HG03558 (cell line): ENCODE results near the gene EXOC3L4.
"Not testable (repeated sequence)": the region's sequence is repeated elsewhere in the genome, so short reads cannot be mapped to it uniquely, and the experiment has no call there.

Experiments used
- ATAC-seq: cut with Tn5 transposase; IDR thresholded peaks from one replicate; pipeline ENCODE4 v1.9.1; 2021; ENCODE audit warnings: moderate number of reproducible peaks; ENCODE audit not compliant: unreplicated experiment; ENCODE audit errors: extremely low read depth

The EXOC3L4 gene

DNA sequence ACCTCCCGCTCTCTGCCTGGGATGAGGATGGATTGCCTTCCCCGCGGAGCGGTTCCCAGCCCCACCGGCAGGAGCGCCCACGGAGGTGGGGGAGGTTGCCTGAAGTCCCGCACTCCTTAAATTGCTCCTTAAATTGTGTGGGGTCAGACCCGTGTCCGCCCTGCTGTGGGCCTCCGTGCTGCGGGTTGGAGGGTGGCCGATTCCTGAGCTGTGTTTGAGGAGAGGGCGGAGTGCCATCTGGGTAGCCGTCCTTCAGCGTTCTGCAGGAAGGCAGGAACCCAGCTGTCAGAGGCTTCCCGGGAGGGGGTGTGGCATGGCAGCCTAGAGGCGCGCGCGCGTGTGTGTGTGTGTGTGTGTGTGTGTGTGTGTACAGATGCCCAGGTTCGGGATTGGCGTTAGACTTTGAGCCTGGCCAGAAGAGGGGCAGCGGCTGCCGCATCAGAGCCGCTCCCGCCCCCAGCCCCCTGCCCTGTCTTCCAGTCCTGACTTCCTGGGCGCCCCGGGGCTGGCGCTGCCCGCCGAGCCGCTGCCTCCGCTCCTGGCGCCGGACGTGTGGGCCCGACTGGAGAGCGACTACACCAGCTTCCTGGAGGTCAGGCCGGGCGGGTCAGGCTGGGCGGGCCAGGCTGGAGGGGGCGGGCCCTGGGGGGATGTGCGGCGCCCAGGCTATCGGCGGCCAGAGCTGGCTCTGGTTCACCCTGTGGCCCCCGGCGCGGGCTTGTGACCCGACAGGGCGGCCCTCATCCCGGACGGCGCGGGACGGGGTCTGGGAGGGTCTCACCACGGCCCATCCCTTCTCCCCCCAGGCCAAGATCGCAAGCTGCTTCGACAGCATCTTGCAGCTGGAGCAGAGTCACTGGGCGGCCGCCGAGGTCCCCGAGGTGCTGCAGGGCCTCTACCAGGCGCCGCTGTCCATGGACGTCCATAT, 9.2 kb downstream of the EXOC3L4 start:
- no peak for ATAC-seq

GRCh38 chr14:103104389-103104653, 9.8 kb downstream of the EXOC3L4 start:
- no peak for ATAC-seq

- no peak for ATAC-seq
Measured at GRCh38 chr14:103104654-103105452, 10.3 kb downstream of the EXOC3L4 start.

GRCh38 chr14:103105580-103106150, 11.1 kb downstream of the EXOC3L4 start:
- no peak for ATAC-seq

DNA sequence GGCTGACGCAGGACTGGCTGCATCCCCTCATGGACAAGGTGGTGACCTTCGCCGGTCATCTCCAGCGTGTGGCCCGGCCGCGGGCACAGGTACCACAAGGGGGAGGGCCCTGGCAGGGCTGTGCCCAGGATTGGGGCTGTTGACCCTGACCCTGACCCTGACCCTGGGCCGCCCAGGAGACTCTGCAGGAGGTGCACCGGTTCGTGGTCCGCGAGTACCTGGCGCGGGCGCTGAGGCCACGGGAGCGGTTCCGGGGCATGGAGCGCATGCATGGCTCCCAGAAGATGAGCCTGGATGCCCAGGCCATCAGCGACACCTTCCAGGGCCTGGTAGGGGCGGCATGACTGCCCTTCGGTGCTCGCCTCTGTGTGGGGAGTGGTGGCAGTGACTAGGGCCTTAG, 12.9 kb downstream of the EXOC3L4 start:
- no peak for ATAC-seq

- ATAC-seq: no peak
Measured at GRCh38 chr14:103107941-103108748, 13.6 kb downstream of the EXOC3L4 start.

DNA sequence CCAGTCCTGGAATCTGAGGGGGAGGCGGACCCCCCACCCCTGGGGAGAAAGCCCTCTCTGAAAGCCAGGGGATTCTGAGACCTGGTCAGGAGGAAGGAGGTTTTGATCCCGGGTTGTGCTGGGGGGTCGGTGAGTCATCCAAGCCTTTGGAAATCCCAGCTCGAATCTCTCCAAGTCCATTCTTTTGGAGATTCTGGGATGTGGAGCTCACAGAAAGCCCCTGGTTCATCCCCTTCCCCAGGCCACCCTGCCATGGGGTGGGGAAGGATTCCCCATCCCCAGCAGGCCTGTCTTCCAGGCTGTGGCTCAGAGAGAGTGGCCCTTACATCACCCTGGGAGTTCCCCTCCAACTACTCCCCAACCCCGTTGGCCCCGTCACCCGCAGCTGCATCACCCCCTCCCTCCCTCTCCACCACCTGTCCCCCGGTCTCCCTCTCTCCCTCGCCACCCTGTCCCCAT, 14.3 kb downstream of the EXOC3L4 start:
- no peak for ATAC-seq

GRCh38 chr14:103109535-103110441, 15.3 kb downstream of the EXOC3L4 start:
- ATAC-seq: no peak

GRCh38 chr14:103110681-103111231, 16.2 kb downstream of the EXOC3L4 start:
- no peak for ATAC-seq

DNA sequence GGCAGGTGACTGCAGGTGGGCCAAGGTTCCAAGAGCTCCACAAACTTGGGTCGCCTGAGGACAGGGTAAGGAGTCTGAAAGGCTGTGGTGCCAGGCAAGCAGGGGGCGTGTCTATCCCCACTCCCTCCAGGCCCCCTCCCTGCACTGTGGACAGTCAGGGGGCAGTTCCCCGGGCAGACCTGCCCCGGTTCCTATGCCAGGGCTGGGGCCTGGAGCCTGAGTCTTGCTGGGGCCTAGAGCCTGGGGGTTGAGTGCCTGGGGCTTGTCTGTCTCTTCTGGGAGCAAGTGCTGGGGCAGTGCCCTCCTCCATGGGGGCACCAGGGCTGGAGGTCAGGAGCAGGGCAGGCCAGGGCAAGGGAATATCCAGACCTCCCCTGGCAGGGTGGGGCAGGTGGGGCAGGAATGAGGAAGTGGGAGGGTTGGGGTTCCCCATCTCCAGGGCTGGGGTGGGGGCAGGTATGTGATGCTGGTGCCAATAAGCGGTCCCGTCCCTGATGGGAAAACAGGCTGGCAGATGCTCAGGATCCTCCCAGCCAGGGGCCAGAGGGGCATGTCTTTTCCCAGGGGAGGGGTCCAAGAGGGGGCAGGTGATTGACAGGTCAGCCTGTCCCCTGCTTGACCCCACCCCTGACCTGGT, 16.8 kb downstream of the EXOC3L4 start:
- no peak for ATAC-seq

DNA sequence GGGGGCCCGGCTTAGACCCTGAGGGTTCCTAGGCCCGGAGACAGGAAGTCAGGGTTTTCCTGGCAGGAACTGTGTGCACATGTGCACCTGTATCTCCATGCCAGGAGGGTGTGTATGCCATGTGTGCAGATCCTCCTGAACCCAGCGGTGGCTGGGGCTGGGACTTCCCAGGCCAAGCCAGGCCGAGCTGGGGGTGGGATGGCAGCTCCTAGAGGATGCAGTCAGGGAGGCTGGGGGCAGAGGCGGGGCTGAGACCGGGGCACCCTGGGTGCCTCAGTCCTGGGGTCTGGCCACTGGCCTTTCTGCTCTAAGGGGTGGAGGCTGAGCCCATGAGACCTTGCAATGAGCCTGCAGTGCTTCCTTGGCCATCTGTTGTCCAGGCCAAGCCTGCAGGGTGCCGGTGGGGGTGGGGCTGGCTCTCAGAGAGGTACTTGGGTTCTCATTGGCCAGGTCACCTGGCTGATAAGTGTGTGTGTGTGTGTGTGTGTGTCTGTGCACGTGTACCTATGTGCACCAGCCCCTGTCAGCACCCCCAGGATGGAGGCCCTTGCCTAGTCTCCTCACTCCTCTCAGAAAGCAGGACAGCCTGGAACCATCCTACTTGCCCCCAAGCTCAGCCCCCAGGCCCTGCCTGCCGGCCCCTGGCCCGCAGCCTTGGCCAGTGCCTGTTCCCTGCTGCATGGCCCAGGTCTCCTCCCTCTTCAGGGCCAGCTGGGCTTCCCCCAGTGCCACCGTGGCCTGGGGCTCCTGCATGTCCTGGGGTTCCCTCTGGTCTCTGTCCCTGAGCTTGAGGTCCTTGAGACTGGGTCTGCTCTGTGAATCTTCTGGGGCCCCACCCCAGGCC, 18.1 kb downstream of the EXOC3L4 start:
- no peak for ATAC-seq

DNA sequence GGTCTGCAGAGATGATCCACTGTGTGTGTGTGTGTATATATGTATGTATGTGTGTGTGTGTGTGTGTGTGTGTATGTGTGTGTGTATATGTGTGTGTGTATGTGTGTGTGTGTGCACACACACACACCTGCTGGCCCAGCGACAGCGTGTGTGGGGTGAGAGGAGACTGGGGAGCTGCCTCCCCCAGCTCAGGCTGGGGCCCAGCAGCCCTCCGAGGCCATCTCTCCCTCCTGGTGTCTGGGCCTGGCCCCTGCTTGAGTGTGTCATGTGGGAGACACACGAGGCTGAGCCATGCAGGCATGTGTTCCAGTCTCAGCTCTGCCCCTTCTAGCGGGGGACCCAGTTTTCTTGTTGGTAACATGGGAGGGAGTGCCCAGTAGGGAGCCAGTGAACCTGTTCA, 18.8 kb downstream of the EXOC3L4 start:
- no peak for ATAC-seq

DNA sequence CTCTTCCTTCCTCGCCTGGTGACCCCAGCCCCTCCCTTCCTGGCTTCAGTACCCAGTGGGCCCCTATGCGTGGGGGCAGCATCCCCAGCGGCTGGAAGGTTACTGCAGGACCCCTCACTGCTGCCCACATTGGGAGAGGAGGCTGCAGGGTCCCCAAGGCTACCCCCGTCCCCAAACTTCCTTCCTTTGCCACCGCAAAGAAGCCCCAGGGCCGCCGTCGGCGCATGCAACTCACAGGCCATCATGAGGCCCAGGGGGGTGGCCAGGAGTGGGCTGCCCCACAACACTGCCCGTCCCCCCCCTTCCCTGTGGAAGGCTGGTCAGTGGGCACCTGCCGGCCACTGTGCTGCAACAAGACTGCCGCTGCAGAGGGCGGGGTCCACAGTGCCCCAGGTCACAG, 19.2 kb downstream of the EXOC3L4 start:
- ATAC-seq: no peak

DNA sequence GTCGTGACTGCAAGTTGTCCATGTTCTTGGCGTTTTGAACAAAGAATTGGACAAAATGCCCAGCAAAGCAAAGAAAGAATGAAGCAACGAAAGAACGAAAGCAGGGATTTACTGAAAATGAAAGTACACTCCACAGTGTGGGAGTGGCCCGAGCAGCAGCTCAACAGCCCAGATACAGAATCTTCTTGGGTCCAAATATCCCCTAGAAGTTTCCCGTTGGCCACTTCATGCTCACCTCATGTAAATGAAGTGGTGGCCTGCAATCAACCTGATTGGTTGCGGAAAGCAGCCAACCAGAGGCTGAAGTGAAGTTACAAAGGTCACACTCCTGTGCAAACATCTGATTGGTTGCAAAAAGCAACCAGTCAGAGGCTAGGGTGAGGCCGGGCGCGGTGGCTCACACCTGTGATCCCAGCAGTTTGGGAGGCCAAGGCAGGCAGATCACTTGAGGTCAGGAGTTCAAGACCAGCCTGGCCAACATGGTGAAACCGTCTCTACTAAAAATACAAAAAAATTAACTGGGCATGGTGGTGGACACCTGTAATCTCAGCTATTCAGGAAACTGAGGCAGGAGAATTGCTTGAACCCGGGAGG, 20.7 kb downstream of the EXOC3L4 start:
- not testable (repeated sequence) for ATAC-seq

DNA sequence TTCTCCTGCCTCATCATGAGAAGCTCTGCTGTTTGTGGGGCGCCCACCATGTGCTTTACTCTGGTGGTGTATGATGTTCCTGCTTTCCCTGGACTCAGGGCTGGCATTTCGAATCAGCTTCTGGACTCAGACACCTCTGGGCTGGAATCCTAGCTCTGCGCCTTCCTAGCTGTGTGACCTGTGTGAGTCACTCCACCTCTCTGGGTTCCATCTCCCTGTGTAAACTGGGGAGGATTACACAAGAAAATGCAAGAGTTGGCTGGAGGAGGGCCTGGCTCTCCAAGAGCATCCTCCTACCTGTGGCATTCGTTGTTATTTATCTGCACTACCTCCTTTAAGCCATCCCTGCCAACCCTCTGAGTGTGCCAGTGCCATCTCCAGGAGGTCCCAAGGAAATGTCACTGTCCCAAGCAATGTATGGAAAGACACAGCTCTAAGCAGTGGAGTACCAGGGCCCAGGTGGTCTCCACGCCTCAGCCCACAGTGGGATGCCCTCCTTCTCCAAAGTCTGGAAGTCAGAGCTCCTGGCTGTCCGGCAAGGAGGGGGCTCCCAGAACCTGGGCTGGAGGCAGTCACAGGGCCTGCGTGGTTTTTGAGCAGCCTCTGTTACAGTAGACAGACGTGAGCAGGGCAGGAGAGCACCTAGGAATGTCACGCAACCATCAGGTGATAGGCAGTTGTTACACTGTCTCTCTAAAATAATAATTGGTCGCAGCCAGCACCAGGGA, 21.5 kb downstream of the EXOC3L4 start:
- no peak for ATAC-seq

- no peak for ATAC-seq
Measured at GRCh38 chr14:103116636-103117035, 22.1 kb downstream of the EXOC3L4 start.

GRCh38 chr14:103117499-103117898, 23.0 kb downstream of the EXOC3L4 start:
- ATAC-seq: not testable (repeated sequence)
